ENCODE measurements around the gene ITSN2.

ITSN2 gene

DNA sequence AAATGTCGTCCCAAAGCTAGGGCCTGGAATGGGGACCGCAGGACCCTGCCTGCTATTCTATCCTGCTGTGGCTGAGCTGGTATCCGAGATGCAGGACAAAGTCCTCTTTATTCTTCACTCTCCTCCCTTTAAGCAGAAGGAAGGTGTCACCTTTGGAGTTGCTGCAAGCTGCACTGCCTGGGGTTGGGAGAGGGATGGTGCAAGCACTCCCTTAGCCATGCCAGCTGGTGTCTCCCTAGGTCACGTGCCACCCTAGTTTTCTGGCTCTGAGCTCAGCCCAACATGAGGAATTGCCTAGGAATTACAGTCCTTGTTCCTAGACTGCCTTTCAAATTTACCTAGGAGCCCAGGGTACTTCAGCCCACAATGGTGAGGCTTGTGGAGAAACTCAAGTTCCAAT, 206.9 kb downstream of the ITSN2 start:
- no peak for TF ChIP-seq GATA2 (IDR thresholded peaks at IDR 0.05; ENCODE audit: low read depth, low read length)
- TF ChIP-seq GATA3 (IDR thresholded peaks at IDR 0.05; ENCODE audit: low read depth, low read length), result no peak
